Small intestine (tissue), 7 donors: ENCODE data around the gene MYH16. TPM values are rescaled to one million over a fixed set of nuclear protein-coding genes. Genes with fewer than 3 reads are reported as not detected.

Source experiments
- DNase-seq, 2 donors: peaks; one replicate each; pipeline versions ENCODE4 v3.0.0 to v3.0.0-alpha.2; 2013
- FAIRE-seq: peaks from 2 replicates; lab custom pipeline; 2012; peaks lifted over from hg19 to GRCh38; lab: Jason Lieb, UNC
- H3K27ac ChIP-seq, 3 donors: one replicate each; pipeline ENCODE4 v1.5.1; 2013; ENCODE audit warnings: low read length in 2 of 3, mild to moderate bottlenecking in 2 of 3, control low read depth in 1 of 3, inconsistent platforms in 1 of 3, low read depth in 1 of 3, moderate library complexity in 1 of 3
- H3K27me3 ChIP-seq, 3 donors: one replicate each; pipeline ENCODE4 v1.6.1; 2013; ENCODE audit warnings: low read length in 3 of 3, inconsistent platforms in 1 of 3; ENCODE audit not compliant: control insufficient read depth in 3 of 3, insufficient read depth in 3 of 3
- H3K36me3 ChIP-seq, 3 donors: one replicate each; pipeline ENCODE4 v1.6.1; 2013; ENCODE audit warnings: low read length in 3 of 3, inconsistent platforms in 1 of 3, low read depth in 1 of 3, mild to moderate bottlenecking in 1 of 3, moderate library complexity in 1 of 3; ENCODE audit not compliant: control insufficient read depth in 3 of 3, insufficient read depth in 2 of 3
- H3K4me1 ChIP-seq, 3 donors: one replicate each; pipeline ENCODE4 v1.6.1; 2013; ENCODE audit warnings: low read length in 2 of 3, inconsistent platforms in 1 of 3, low read depth in 1 of 3, mild to moderate bottlenecking in 1 of 3, moderate library complexity in 1 of 3; ENCODE audit not compliant: control insufficient read depth in 3 of 3, insufficient read depth in 2 of 3
- H3K4me3 ChIP-seq, 3 donors: one replicate each; pipeline ENCODE4 v1.5.1; 2013; ENCODE audit warnings: low read length in 3 of 3, control low read depth in 1 of 3, inconsistent platforms in 1 of 3, low read depth in 1 of 3, mild to moderate bottlenecking in 1 of 3, moderate library complexity in 1 of 3
- H3K9me3 ChIP-seq, 2 donors: one replicate each; pipeline ENCODE4 v1.6.1; 2013; ENCODE audit warnings: low read depth in 1 of 2, low read length in 1 of 2; ENCODE audit not compliant: control insufficient read depth in 2 of 2, insufficient read depth in 1 of 2
- WGBS, 3 donors: extraction: QIAGEN DNeasy Blood & Tissue Kit; methylation state at CpG; one replicate each; pipeline ENCODE4 v1.1.7; 2013; 5-methylcytosine and 5-hydroxymethylcytosine counted together
- polyA plus RNA-seq, 4 donors: library from polyadenylated mRNA; stranded (reverse) in 3 of 4; unstranded in 1 of 4; fragments of 200-250 nt in 3 of 4; fragments of 120-200 nt in 1 of 4; gene quantifications; one replicate each; pipeline versions ENCODE4 v1.2.1 to v1.2.3, GENCODE V29; 2013
- donor health status: healthy with polysubstance abuse.
- donor health status: control.
- donor health status: control.
- donor health status: Bipolar disorder and iron deficiency.
- donor health status: healthy.

Gene MYH16
- polyA plus RNA-seq, 4 donors, result 0.01 to 0.07 TPM; not detected in 2

GRCh38 chr7:99301496-99301895, 28.9 kb downstream of the MYH16 start:
- 85 to 86% (median 86%) methylated on average over 16 to 19 of the region's 19 CpGs for WGBS, 3 donors
- Histone ChIP-seq H3K27ac (no peak overlapping the region), H3K36me3 (no peaks in the 10 kb centered on the region), H3K4me3 (no peak overlapping the region), H3K9me3 (no peaks in the 10 kb centered on the region), H3K4me1 (no peaks in the 10 kb centered on the region), H3K27me3 (no peaks in the 10 kb centered on the region)
- no peak for DNase-seq
- FAIRE-seq, result no peak

DNA sequence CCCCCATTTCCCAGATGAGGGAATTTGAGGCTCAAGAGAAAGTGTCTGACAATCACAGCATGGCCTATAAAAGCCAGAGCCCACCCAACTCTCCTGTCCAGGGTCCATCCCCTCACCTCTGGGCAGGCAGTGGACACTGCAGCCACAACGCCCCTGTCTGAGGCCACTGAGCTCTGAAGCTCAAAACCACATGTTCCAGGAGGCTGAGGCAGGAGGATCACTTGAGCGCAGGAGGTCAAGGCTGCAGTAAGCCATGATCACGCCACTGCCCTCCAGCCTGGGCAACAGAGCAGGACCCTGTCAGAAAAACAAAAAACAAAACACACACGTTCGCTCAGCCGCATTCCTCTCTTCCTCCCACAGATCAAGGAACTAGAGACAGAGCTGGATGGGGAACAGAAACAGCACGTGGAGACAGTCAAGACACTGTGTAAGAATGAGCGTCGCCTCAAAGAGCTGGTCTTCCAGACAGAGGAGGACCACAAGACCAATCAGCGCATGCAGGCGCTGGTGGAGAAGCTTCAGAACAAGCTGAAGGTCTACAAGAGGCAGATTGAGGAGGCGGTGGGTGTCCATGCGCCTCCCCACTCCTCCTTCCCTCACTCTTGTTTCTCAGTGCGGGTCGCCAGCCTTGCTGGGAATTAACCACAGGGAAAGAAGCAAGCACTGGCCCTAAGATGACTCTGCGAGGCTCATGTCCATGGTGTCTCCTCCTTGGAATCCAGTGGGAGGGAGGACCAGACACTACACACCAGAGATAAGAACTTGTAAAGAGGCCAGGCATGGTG, 33.0 kb downstream of the MYH16 start:
- Histone ChIP-seq H3K9me3 (peaks cover 0 to 14% of the 10 kb centered on the region in 2 donors), H3K36me3 (no peaks in the 10 kb centered on the region), H3K27me3 (no peaks in the 10 kb centered on the region), H3K4me3 (no peak overlapping the region), H3K27ac (no peak overlapping the region), H3K4me1 (no peaks in the 10 kb centered on the region)
- WGBS, 3 donors, result 81 to 88% (median 86%) methylated on average over 16 of the region's 16 CpGs
- FAIRE-seq (no peak), DNase-seq (no peak)

GRCh38 chr7:99308461-99309074, 35.9 kb downstream of the MYH16 start:
- DNase-seq (no peak), FAIRE-seq (no peak)
- no peaks in the 10 kb centered on the region for H3K36me3 ChIP-seq
- peaks cover 0 to 4% (median 0%) of the 10 kb centered on the region in 3 donors for H3K4me1 ChIP-seq
- 90 to 93% (median 91%) methylated on average over 7 of the region's 7 CpGs for WGBS, 3 donors
- H3K27ac ChIP-seq, result no peak overlapping the region
- H3K27me3 ChIP-seq, result no peaks in the 10 kb centered on the region
- peaks cover 0 to 14% of the 10 kb centered on the region in 2 donors for H3K9me3 ChIP-seq
- H3K4me3 ChIP-seq, result no peak overlapping the region

DNA sequence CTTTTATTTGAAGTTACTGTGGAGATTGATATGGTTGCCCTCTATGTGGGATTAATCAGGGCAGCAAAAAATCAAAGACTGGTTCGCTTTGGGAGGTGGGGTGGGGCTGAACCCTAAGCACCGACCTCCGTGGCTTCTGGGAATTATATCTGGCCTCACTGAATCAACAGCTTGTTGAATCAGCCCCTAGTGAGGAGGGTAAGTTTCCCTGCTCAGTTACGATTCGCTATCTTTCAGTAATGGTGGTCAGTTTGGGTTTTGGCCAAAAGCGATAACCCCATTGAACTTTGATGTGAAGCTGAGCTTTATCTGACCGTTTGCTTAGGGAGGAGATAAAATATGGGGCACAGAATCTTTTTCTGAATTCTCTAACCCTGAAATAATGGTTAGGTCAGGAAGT, 36.5 kb downstream of the MYH16 start:
- Histone ChIP-seq H3K9me3 (peaks cover 0 to 14% of the 10 kb centered on the region in 2 donors), H3K27me3 (no peaks in the 10 kb centered on the region), H3K4me3 (no peak overlapping the region), H3K36me3 (no peaks in the 10 kb centered on the region), H3K27ac (no peak overlapping the region), H3K4me1 (peaks cover 0 to 4% (median 0%) of the 10 kb centered on the region in 3 donors)
- 79 to 83% (median 82%) methylated on average over 7 of the region's 7 CpGs for WGBS, 3 donors
- no peak for DNase-seq
- no peak for FAIRE-seq

DNA sequence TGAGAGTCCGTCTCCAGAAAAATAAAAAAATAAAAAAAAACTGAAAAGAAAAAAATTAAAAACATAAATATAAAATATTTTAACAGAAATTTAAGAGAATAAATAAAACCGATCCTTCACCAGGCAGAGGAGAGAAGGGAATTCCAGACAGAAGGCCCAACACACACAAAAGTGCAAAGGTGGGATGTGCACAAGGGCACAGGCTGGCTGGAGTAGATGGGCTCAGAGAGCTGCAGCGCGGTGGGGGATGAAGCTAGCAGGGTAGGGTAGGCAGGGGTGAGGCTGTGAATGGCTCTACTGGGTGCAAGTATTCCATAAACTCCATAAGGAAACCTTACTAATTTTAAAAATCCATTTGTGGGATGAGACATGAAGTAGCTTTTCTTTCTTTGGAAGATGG, 37.4 kb downstream of the MYH16 start:
- no peak for FAIRE-seq
- DNase-seq, result no peak
- no peak overlapping the region for H3K27ac ChIP-seq
- no peaks in the 10 kb centered on the region for H3K27me3 ChIP-seq
- 97 to 99% (median 97%) methylated on average over 4 of the region's 4 CpGs for WGBS, 3 donors
- H3K4me1 ChIP-seq, result peaks cover 0 to 4% (median 0%) of the 10 kb centered on the region in 3 donors
- no peak overlapping the region for H3K4me3 ChIP-seq
- H3K9me3 ChIP-seq, result peaks cover 0 to 14% of the 10 kb centered on the region in 2 donors
- H3K36me3 ChIP-seq, result no peaks in the 10 kb centered on the region

DNA sequence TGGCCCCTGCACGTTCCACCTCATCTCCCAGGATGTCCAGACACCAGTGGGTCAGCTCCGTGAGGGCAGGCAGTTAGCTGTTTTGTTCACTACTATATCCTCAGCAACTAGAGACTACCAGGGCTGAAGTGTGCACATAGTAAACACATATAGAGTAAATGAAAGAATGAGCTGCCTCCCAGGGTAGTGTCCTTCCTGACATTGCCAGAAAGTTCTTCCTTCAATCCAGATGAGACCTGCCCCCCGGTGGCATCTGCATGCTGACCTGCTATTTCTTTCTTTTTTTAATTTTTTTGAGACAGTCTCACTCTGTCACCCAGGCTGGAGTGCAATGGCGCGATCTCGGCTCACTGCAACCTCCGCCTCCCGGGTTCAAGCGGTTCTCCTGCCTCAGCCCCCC, 39.1 kb downstream of the MYH16 start:
- Histone ChIP-seq H3K27me3 (no peaks in the 10 kb centered on the region), H3K36me3 (no peaks in the 10 kb centered on the region), H3K4me1 (peaks cover 0 to 4% (median 0%) of the 10 kb centered on the region in 3 donors), H3K27ac (no peak overlapping the region), H3K9me3 (peaks cover 0 to 14% of the 10 kb centered on the region in 2 donors), H3K4me3 (no peak overlapping the region)
- DNase-seq (no peak), FAIRE-seq (no peak)
- 84 to 89% (median 88%) methylated on average over 9 of the region's 9 CpGs for WGBS, 3 donors

- 34 to 42% (median 39%) methylated on average over 16 of the region's 16 CpGs for WGBS, 3 donors
- DNase-seq (peak; percentile 80), FAIRE-seq (no peak)
- no peaks in the 10 kb centered on the region for H3K36me3 ChIP-seq
- H3K4me1 ChIP-seq, result peaks cover 0 to 7% (median 0%) of the 10 kb centered on the region in 3 donors
- no peak overlapping the region for H3K4me3 ChIP-seq
- no peaks in the 10 kb centered on the region for H3K27me3 ChIP-seq
- H3K9me3 ChIP-seq, result peaks cover 0 to 14% of the 10 kb centered on the region in 2 donors
- H3K27ac ChIP-seq, result no peak overlapping the region
Measured at GRCh38 chr7:99312316-99313203, 39.9 kb downstream of the MYH16 start.

GRCh38 chr7:99313204-99313573, 40.5 kb downstream of the MYH16 start:
- H3K9me3 ChIP-seq, result peaks cover 0 to 14% of the 10 kb centered on the region in 2 donors
- DNase-seq, result no peak
- 17 to 38% (median 22%) methylated on average over 1 of the region's 1 CpG for WGBS, 3 donors

More at GRCh38 chr7:99313204-99313573, 40.5 kb downstream of the MYH16 start:
- FAIRE-seq, result no peak
- no peak overlapping the region for H3K27ac ChIP-seq
- peaks cover 0 to 8% (median 0%) of the 10 kb centered on the region in 3 donors for H3K4me1 ChIP-seq
- no peak overlapping the region for H3K4me3 ChIP-seq
- H3K27me3 ChIP-seq, result no peaks in the 10 kb centered on the region
- H3K36me3 ChIP-seq, result no peaks in the 10 kb centered on the region
